Dendritic cell treated with granulocyte-macrophage colony-stimulating factor and Interleukin-4, amounts not matched to agents 40 ng/mL and 50 ng/mL, for 4 days (primary cell): ENCODE measurements around the gene RSPO4.

Source experiments
- H3K27ac Mint-ChIP-seq: one replicate; pipeline ENCODE4 v1.8.0; 2022; ENCODE audit warnings: mild to moderate bottlenecking, mixed read lengths
- H3K27me3 Mint-ChIP-seq: one replicate; pipeline ENCODE4 v1.8.0; 2022; ENCODE audit warnings: mild to moderate bottlenecking, mixed read lengths
- H3K36me3 Mint-ChIP-seq: one replicate; pipeline ENCODE4 v1.8.0; 2022; ENCODE audit warnings: low read depth, mixed read lengths
- H3K4me1 Mint-ChIP-seq: one replicate; pipeline ENCODE4 v1.8.0; 2022; ENCODE audit warnings: low read depth, mixed read lengths
- H3K4me3 Mint-ChIP-seq: one replicate; pipeline ENCODE4 v1.8.0; 2022; ENCODE audit warnings: mild to moderate bottlenecking, moderate library complexity, mixed read lengths
- H3K9me3 Mint-ChIP-seq: one replicate; pipeline ENCODE4 v1.8.0; 2022; ENCODE audit warnings: mixed read lengths
- intact Hi-C: fragments of 100-400 bp; cut with micrococcal nuclease; formaldehyde crosslinking; loops from one replicate; pipeline ENCODE4 v1.15.0; 2022

Gene RSPO4

DNA sequence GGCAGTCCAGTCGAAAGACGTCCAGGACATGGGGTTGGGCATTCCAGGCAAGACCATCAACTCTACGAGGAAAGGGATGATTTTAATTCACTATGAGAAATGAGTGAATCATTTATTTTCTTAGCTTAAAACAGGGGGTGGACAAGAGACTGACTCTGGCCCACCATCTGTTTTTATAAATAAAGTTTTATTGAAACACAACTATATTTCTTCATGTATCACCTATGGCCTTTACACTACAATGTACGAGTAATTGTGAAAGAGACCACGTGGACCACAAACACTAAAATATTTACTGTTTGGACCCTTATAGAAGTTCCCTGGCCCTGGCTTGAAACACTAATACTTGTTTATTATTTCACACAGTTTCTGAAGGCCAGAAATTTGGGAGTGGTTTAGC, 15.6 kb upstream of the RSPO4 start:
- intact Hi-C loops, result no loop called here
- peaks cover 17% of the 10 kb centered on the region for H3K4me1 Mint-ChIP-seq
- no peaks in the 10 kb centered on the region for H3K36me3 Mint-ChIP-seq
- H3K27me3 Mint-ChIP-seq, result peaks cover 12% of the 10 kb centered on the region
- H3K27ac Mint-ChIP-seq, result no peak overlapping the region
- no peak overlapping the region for H3K4me3 Mint-ChIP-seq
- no peaks in the 10 kb centered on the region for H3K9me3 Mint-ChIP-seq

DNA sequence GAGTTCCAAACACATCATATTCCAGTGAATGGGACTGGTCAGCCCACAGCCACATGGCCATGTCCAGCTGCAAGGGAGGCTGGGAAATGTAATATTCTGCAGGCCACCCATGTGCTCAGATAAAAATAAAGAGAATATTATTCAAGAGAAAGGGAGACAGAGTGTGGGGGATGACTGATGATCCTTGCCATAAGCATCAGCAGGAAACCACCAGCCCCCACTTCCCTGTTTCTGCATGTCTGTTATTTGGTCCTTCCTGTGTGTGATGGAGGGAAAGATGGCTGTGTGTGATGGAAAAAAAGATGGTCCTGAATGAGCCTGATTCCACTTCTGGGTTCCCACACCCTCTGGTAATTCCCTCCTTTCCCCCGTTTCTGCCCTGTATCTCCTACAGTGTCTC, 13.1 kb upstream of the RSPO4 start:
- peaks cover 17% of the 10 kb centered on the region for H3K4me1 Mint-ChIP-seq
- H3K4me3 Mint-ChIP-seq, result no peak overlapping the region
- H3K9me3 Mint-ChIP-seq, result no peaks in the 10 kb centered on the region
- H3K27me3 Mint-ChIP-seq, result peaks cover 7% of the 10 kb centered on the region
- H3K27ac Mint-ChIP-seq, result no peak overlapping the region
- no peaks in the 10 kb centered on the region for H3K36me3 Mint-ChIP-seq
- intact Hi-C loops, result no loop called here

- Mint-ChIP-seq H3K27ac (no peak overlapping the region), H3K4me3 (no peak overlapping the region), H3K36me3 (no peaks in the 10 kb centered on the region), H3K4me1 (peaks cover 17% of the 10 kb centered on the region), H3K9me3 (peaks cover 2% of the 10 kb centered on the region), H3K27me3 (peaks cover 5% of the 10 kb centered on the region)
- intact Hi-C loops, result no loop called here
These were observed 12.4 kb upstream of the RSPO4 start for GRCh38 chr20:1014471-1014870.

GRCh38 chr20:1013566-1014340, 11.6 kb upstream of the RSPO4 start:
- intact Hi-C loops, result no loop called here
- Mint-ChIP-seq H3K36me3 (no peaks in the 10 kb centered on the region), H3K9me3 (peaks cover 6% of the 10 kb centered on the region), H3K4me1 (peaks cover 17% of the 10 kb centered on the region), H3K27ac (no peak overlapping the region), H3K27me3 (peaks cover 2% of the 10 kb centered on the region), H3K4me3 (no peak overlapping the region)

GRCh38 chr20:1012359-1013168, 10.5 kb upstream of the RSPO4 start:
- Mint-ChIP-seq H3K36me3 (no peaks in the 10 kb centered on the region), H3K27ac (no peak overlapping the region), H3K9me3 (peaks cover 6% of the 10 kb centered on the region), H3K4me3 (no peak overlapping the region), H3K27me3 (peaks cover 2% of the 10 kb centered on the region), H3K4me1 (peaks cover 17% of the 10 kb centered on the region)
- intact Hi-C loops, result no loop called here

- no peak overlapping the region for H3K4me3 Mint-ChIP-seq
- H3K27ac Mint-ChIP-seq, result no peak overlapping the region
- H3K36me3 Mint-ChIP-seq, result no peaks in the 10 kb centered on the region
- intact Hi-C loops, result no loop called here
- H3K9me3 Mint-ChIP-seq, result peaks cover 6% of the 10 kb centered on the region
- peaks cover 8% of the 10 kb centered on the region for H3K4me1 Mint-ChIP-seq
- H3K27me3 Mint-ChIP-seq, result peaks cover 10% of the 10 kb centered on the region
These were observed 8.5 kb upstream of the RSPO4 start for GRCh38 chr20:1010659-1011058.

GRCh38 chr20:1005452-1006027, 3.4 kb upstream of the RSPO4 start:
- intact Hi-C loops, result no loop called here
- Mint-ChIP-seq H3K27ac (no peak overlapping the region), H3K4me3 (no peak overlapping the region), H3K27me3 (peaks cover 57% of the 10 kb centered on the region), H3K36me3 (no peaks in the 10 kb centered on the region), H3K9me3 (peaks cover 6% of the 10 kb centered on the region), H3K4me1 (peaks cover 6% of the 10 kb centered on the region)

- peaks cover 6% of the 10 kb centered on the region for H3K4me1 Mint-ChIP-seq
- no peaks in the 10 kb centered on the region for H3K36me3 Mint-ChIP-seq
- peaks cover 69% of the 10 kb centered on the region for H3K27me3 Mint-ChIP-seq
- H3K27ac Mint-ChIP-seq, result no peak overlapping the region
- intact Hi-C loops, result no loop called here
- H3K4me3 Mint-ChIP-seq, result no peak overlapping the region
- H3K9me3 Mint-ChIP-seq, result peaks cover under 1% of the 10 kb centered on the region
These were observed 2.0 kb upstream of the RSPO4 start for GRCh38 chr20:1003920-1004697.

DNA sequence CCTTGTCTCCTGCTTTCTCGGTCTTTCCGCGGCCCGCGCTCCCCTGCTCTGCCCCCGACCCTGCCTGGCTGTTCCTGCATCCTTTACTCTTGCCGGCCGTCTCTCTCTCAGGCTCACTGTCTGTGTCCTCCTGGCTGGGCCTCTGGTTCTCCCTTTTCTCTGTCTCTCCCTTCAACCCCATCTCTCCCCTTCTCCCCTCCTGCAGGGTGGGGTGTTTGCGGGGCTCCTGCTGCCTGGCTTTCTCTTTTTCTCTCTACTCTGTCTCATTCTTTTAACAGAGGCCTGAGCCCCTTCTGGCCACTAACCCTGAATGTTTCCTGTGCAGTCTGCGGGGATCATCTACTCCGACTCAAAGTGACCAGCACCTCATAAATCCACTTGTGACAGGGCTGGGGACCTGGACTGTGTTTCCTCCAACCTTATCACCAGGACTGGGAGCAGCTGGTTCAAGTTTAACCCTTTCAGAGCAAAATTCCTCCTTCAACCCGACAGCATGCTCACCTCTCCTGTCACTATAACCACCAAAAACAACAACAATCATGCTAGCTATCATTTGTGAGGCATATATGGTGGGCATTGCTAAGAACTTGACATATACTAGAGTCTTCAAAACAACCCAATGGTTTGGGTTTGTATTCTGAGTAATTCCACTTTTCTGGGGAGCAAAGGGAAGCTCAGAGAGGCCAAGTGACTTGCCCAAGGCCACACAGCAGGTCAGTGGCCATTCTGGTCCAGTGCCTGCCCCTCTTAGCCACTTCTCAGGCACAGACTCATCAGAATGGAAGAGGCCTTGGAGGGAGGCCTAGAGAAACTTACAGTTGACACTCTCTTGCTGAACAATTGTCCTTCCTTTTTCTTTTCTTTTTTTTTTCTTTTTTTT, 811 bp upstream of the RSPO4 start:
- Mint-ChIP-seq H3K36me3 (no peaks in the 10 kb centered on the region), H3K9me3 (no peaks in the 10 kb centered on the region), H3K27ac (no peak overlapping the region), H3K4me1 (peaks cover 6% of the 10 kb centered on the region), H3K4me3 (no peak overlapping the region), H3K27me3 (peaks cover 76% of the 10 kb centered on the region)
- intact Hi-C loops, result no loop called here

- Mint-ChIP-seq H3K27ac (no peak overlapping the region), H3K4me1 (peaks cover 6% of the 10 kb centered on the region), H3K36me3 (no peaks in the 10 kb centered on the region), H3K4me3 (no peak overlapping the region), H3K9me3 (no peaks in the 10 kb centered on the region), H3K27me3 (peaks cover 76% of the 10 kb centered on the region)
- intact Hi-C loops, result no loop called here
These were observed 995 bp downstream of the RSPO4 start for GRCh38 chr20:1001116-1001515.

GRCh38 chr20:998231-998830, 3.8 kb downstream of the RSPO4 start:
- Mint-ChIP-seq H3K9me3 (no peaks in the 10 kb centered on the region), H3K36me3 (no peaks in the 10 kb centered on the region), H3K4me1 (peaks cover 6% of the 10 kb centered on the region), H3K27me3 (peaks cover 59% of the 10 kb centered on the region), H3K4me3 (no peak overlapping the region), H3K27ac (no peak overlapping the region)
- intact Hi-C loops, result no loop called here

DNA sequence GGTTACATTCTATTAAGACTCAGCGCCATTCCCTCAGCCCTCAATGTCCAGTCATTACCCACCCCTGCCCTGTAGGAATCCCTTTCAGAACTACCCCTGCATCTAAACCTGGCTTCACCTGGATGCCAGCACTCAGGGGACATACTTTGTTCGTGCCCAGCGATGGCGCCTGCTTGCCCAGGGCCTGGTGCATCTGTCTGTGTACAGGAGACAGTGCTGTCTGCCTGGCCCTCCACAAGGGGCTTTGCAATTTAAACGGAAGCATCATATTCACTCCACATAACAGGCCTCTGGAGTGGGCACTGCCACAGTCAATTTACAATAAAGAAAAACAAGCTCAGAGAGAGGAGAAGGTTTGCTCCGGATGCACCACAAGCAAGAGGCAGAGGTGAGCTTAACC, 4.6 kb downstream of the RSPO4 start:
- Mint-ChIP-seq H3K9me3 (no peaks in the 10 kb centered on the region), H3K4me3 (no peak overlapping the region), H3K27me3 (peaks cover 58% of the 10 kb centered on the region), H3K4me1 (peaks cover 2% of the 10 kb centered on the region), H3K36me3 (no peaks in the 10 kb centered on the region), H3K27ac (no peak overlapping the region)
- intact Hi-C loops, result no loop called here

DNA sequence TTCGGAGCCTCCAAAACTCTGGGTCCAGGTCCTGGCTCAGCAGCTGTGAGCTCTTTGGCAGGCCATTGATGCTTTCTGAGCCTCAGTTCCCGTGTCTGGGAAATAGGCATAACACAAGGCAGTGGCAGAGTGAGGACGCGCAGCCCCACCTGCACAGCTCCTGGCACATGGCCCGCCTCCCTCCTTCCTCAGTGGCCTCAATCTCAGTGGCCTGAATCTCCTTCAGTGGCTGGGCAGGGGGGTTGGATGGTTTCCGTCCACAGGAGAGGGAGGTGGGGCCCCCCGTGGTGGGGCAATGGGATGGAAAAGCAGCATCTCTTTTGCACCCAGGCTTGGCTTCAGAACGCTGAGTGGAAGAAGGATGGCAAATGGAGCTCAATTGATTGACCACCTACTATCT, 5.1 kb downstream of the RSPO4 start:
- Mint-ChIP-seq H3K4me3 (no peak overlapping the region), H3K36me3 (no peaks in the 10 kb centered on the region), H3K9me3 (peaks cover 4% of the 10 kb centered on the region), H3K27ac (no peak overlapping the region), H3K4me1 (no peaks in the 10 kb centered on the region), H3K27me3 (peaks cover 58% of the 10 kb centered on the region)
- intact Hi-C loops, result no loop called here
